ENCODE data around the gene CDK2.
"Not testable (repeated sequence)": the region's sequence is repeated elsewhere in the genome, so short reads cannot be mapped to it uniquely, and the experiment has no call there.

CDK2 gene

GRCh38 chr12:56001487-56002100 is 35.0 kb downstream of the CDK2 start:
- no peak for TF ChIP-seq CTCF (IDR thresholded peaks at IDR 0.05; ENCODE audit: extremely low read depth, insufficient read depth, missing control alignments)
- in situ Hi-C loops (cut with MboI; ENCODE audit: low pct_unique_long_range_greater_than_20kb, low sequenced_read_pairs, unreplicated experiment): loop anchor here (5.0 kb wide), 1 partner anchor 36 kb away; no protein-coding TSS in a partner anchor

GRCh38 chr12:56003376-56003775 is 36.7 kb downstream of the CDK2 start:
- DNase-seq (ENCODE audit: low spot score): not testable (repeated sequence)
- in situ Hi-C loops (cut with MboI; ENCODE audit: low pct_unique_long_range_greater_than_20kb, low sequenced_read_pairs, unreplicated experiment): loop anchor here (5.0 kb wide), 1 partner anchor 34 kb away; no protein-coding TSS in a partner anchor

More at GRCh38 chr12:56001487-56002100, 35.0 kb downstream of the CDK2 start:
- no peak for DNase-seq (ENCODE audit: low spot score)

- in situ Hi-C loops (cut with MboI; ENCODE audit: low pct_unique_long_range_greater_than_20kb, low sequenced_read_pairs, unreplicated experiment): loop anchor here (5.0 kb wide), 1 partner anchor 33 kb away; no protein-coding TSS in a partner anchor
- TF ChIP-seq CTCF (IDR thresholded peaks at IDR 0.05; ENCODE audit: extremely low read depth, insufficient read depth, missing control alignments): no peak
- DNase-seq (ENCODE audit: low spot score): no peak
These were observed 37.6 kb downstream of the CDK2 start for GRCh38 chr12:56004211-56004610.

GRCh38 chr12:56007564-56008559 is 41.2 kb downstream of the CDK2 start:
- in situ Hi-C loops (cut with MboI; ENCODE audit: low pct_unique_long_range_greater_than_20kb, low sequenced_read_pairs, unreplicated experiment): no loop called here
- no peak for TF ChIP-seq CTCF (IDR thresholded peaks at IDR 0.05; ENCODE audit: extremely low read depth, insufficient read depth, missing control alignments)
- peak; percentile 85 for DNase-seq (ENCODE audit: low spot score)

GRCh38 chr12:56010111-56010570 is 43.5 kb downstream of the CDK2 start:
- in situ Hi-C loops (cut with MboI; ENCODE audit: low pct_unique_long_range_greater_than_20kb, low sequenced_read_pairs, unreplicated experiment): no loop called here
- TF ChIP-seq CTCF (IDR thresholded peaks at IDR 0.05; ENCODE audit: extremely low read depth, insufficient read depth, missing control alignments): no peak
- DNase-seq (ENCODE audit: low spot score): no peak

GRCh38 chr12:56011509-56012090 is 45.0 kb downstream of the CDK2 start:
- in situ Hi-C loops (cut with MboI; ENCODE audit: low pct_unique_long_range_greater_than_20kb, low sequenced_read_pairs, unreplicated experiment): no loop called here
- no peak for DNase-seq (ENCODE audit: low spot score)
- no peak for TF ChIP-seq CTCF (IDR thresholded peaks at IDR 0.05; ENCODE audit: extremely low read depth, insufficient read depth, missing control alignments)

Data from GM13977 (cell line).